Urinary bladder (tissue), 4 donors: Measurements from ENCODE around the gene ENTR1. TPM values are rescaled to one million over a fixed set of nuclear protein-coding genes. Genes with fewer than 3 reads are reported as not detected.

Source experiments
- DNase-seq: peaks from one replicate; pipeline ENCODE4 v3.0.0-alpha.2; 2015; ENCODE audit errors: extremely low spot score
- H3K27ac ChIP-seq: one replicate; pipeline ENCODE4 v1.5.1; 2013; ENCODE audit warnings: low read depth, mild to moderate bottlenecking, moderate library complexity
- H3K36me3 ChIP-seq: one replicate; pipeline ENCODE4 v1.6.1; 2013; ENCODE audit warnings: mild to moderate bottlenecking, moderate library complexity; ENCODE audit not compliant: insufficient read depth
- H3K4me1 ChIP-seq: one replicate; pipeline ENCODE4 v1.6.1; 2013; ENCODE audit warnings: mild to moderate bottlenecking, moderate library complexity; ENCODE audit not compliant: insufficient read depth
- H3K4me3 ChIP-seq: one replicate; pipeline ENCODE4 v1.5.1; 2013; ENCODE audit warnings: low read depth, low read length
- WGBS: extraction: QIAGEN DNeasy Blood & Tissue Kit; methylation state at CpG from one replicate; pipeline ENCODE4 v1.1.7; 2013; 5-methylcytosine and 5-hydroxymethylcytosine counted together
- polyA plus RNA-seq: library from polyadenylated mRNA; stranded (reverse); fragments of 200-250 nt; gene quantifications from one replicate; pipeline ENCODE4 v1.2.3, GENCODE V29; 2013
- total RNA-seq: library from RNA; depleted of rRNA; stranded (reverse); fragments of >200 nt; gene quantifications from one replicate; pipeline ENCODE4 v1.2.3, GENCODE V29; 2014
- donor health status: healthy with polysubstance abuse.
- donor health status: healthy.

The ENTR1 gene
- total and polyA plus RNA-seq, 2 donors: 20.4 to 37.5 TPM

- no peaks in the 10 kb centered on the region for H3K4me1 ChIP-seq
- H3K27ac ChIP-seq: no peak overlapping the region
- 87% methylated on average over 29 of the region's 29 CpGs for WGBS
These were observed 52.4 kb downstream of the ENTR1 start for GRCh38 chr9:136358016-136358415.

GRCh38 chr9:136357202-136357725, 53.1 kb downstream of the ENTR1 start:
- no peaks in the 10 kb centered on the region for H3K4me1 ChIP-seq
- DNase-seq: no peak
- no peak overlapping the region for H3K27ac ChIP-seq
- no peak overlapping the region for H3K4me3 ChIP-seq
- 74% methylated on average over 22 of the region's 22 CpGs for WGBS
- no peaks in the 10 kb centered on the region for H3K36me3 ChIP-seq

More at GRCh38 chr9:136358016-136358415, 52.4 kb downstream of the ENTR1 start:
- Histone ChIP-seq H3K4me3 (no peak overlapping the region), H3K36me3 (no peaks in the 10 kb centered on the region)
- no peak for DNase-seq

DNA sequence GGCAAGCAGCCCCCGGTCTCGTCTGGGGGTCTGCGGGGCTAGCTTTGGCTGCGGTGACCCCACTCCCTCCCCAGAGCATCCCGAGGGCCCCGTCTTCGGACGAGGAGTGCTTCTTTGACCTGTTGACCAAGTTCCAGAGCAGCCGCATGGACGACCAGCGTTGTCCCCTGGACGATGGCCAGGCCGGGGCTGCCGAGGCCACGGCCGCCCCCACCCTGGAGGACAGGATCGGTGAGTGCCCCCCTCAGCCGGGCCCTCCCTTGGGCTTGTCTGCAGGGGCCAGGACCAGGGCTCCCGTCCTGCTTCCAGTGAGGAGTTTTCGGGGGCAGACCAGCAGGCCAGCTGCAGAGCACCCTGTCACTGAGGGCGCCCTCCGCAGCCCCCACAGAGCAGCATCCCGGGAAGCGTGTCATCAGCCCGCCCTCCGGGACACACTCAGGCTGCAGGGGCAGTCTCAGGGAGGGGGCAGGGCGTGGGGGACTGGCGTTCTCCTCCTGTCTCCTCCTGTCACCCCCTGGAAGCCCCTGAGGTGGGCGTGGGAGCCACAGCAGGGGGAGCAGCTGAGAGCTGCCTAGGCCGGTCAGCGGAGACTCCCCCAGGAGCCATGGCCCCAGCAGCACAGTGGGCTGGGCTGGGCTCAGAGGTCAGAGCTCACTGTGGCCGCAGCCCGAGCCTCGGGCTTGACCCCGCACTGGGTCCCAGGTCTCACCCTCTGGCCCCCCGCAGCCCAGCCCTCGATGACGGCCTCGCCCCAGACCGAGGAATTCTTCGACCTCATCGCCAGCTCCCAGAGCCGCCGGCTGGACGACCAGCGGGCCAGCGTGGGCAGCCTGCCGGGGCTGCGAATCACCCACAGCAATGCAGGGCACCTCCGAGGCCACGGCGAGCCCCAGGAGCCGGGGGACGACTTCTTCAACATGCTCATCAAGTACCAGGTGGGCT, 54.5 kb downstream of the ENTR1 start:
- Histone ChIP-seq H3K4me1 (no peaks in the 10 kb centered on the region), H3K36me3 (no peaks in the 10 kb centered on the region), H3K4me3 (no peak overlapping the region), H3K27ac (no peak overlapping the region)
- DNase-seq: no peak
- WGBS: 82% methylated on average over 54 of the region's 54 CpGs

GRCh38 chr9:136354592-136355085, 55.8 kb downstream of the ENTR1 start:
- no peak for DNase-seq
- H3K4me3 ChIP-seq: no peak overlapping the region
- 46% methylated on average over 17 of the region's 17 CpGs for WGBS
- H3K36me3 ChIP-seq: no peaks in the 10 kb centered on the region
- H3K4me1 ChIP-seq: no peaks in the 10 kb centered on the region
- no peak overlapping the region for H3K27ac ChIP-seq

- Histone ChIP-seq H3K4me1 (no peaks in the 10 kb centered on the region), H3K4me3 (no peak overlapping the region), H3K27ac (no peak overlapping the region), H3K36me3 (no peaks in the 10 kb centered on the region)
- DNase-seq: no peak
- WGBS: 70% methylated on average over 13 of the region's 13 CpGs
These were observed 56.5 kb downstream of the ENTR1 start for GRCh38 chr9:136353757-136354488.

- H3K4me3 ChIP-seq: no peak overlapping the region
- no peak for DNase-seq
- WGBS: 87% methylated on average over 11 of the region's 11 CpGs
- H3K36me3 ChIP-seq: no peaks in the 10 kb centered on the region
- H3K27ac ChIP-seq: no peak overlapping the region
- H3K4me1 ChIP-seq: no peaks in the 10 kb centered on the region
These were observed 57.3 kb downstream of the ENTR1 start for GRCh38 chr9:136353088-136353487.

GRCh38 chr9:136352682-136353081, 57.7 kb downstream of the ENTR1 start:
- Histone ChIP-seq H3K27ac (no peak overlapping the region), H3K36me3 (no peaks in the 10 kb centered on the region), H3K4me1 (no peaks in the 10 kb centered on the region), H3K4me3 (no peak overlapping the region)
- 80% methylated on average over 16 of the region's 16 CpGs for WGBS
- no peak for DNase-seq

Other genes starting within 250 kb of the ENTR1 start
- gene LHX3, start 205.5 kb downstream of the ENTR1 start, total RNA-seq: not detected
- gene LHX3, start 205.5 kb downstream of the ENTR1 start, polyA plus RNA-seq: not detected
- 7.6 TPM for gene QSOX2, start 164.8 kb downstream of the ENTR1 start, total RNA-seq
- gene QSOX2, start 164.8 kb downstream of the ENTR1 start, polyA plus RNA-seq: 7.8 TPM
- gene CCDC187, start 106.5 kb downstream of the ENTR1 start, total RNA-seq: 0.58 TPM
- gene CCDC187, start 106.5 kb downstream of the ENTR1 start, polyA plus RNA-seq: 0.19 TPM
- gene GPSM1, start 83.1 kb downstream of the ENTR1 start, total RNA-seq: 22.3 TPM
- gene GPSM1, start 83.1 kb downstream of the ENTR1 start, polyA plus RNA-seq: 13.5 TPM
- 4.2 TPM for gene DNLZ, start 46.9 kb downstream of the ENTR1 start, total RNA-seq
- gene DNLZ, start 46.9 kb downstream of the ENTR1 start, polyA plus RNA-seq: 14.9 TPM
- gene CARD9, start 36.9 kb downstream of the ENTR1 start, total RNA-seq: 3.2 TPM
- 2.9 TPM for gene CARD9, start 36.9 kb downstream of the ENTR1 start, polyA plus RNA-seq
- gene SNAPC4, start 10.4 kb downstream of the ENTR1 start, total RNA-seq: 4.4 TPM
- 7.3 TPM for gene SNAPC4, start 10.4 kb downstream of the ENTR1 start, polyA plus RNA-seq
- gene PMPCA, start within 50 bp of the ENTR1 start, total RNA-seq: 15.1 TPM
- gene PMPCA, start within 50 bp of the ENTR1 start, polyA plus RNA-seq: 43.7 TPM
- 5.3 TPM for gene INPP5E, start 29.2 kb upstream of the ENTR1 start, total RNA-seq
- gene INPP5E, start 29.2 kb upstream of the ENTR1 start, polyA plus RNA-seq: 12.6 TPM
- gene SEC16A, start 72.4 kb upstream of the ENTR1 start, total RNA-seq: 24.3 TPM
- 36.4 TPM for gene SEC16A, start 72.4 kb upstream of the ENTR1 start, polyA plus RNA-seq
- 25.6 TPM for gene NOTCH1, start 135.4 kb upstream of the ENTR1 start, total RNA-seq
- 19.7 TPM for gene NOTCH1, start 135.4 kb upstream of the ENTR1 start, polyA plus RNA-seq